Osteoblast (primary cell): ENCODE data around the gene CREB5. TPM values are rescaled to one million over a fixed set of nuclear protein-coding genes. Genes with fewer than 3 reads are reported as not detected.
A peak's percentile ranks its signal among the peaks of the same experiment; 100 is the strongest.

ENCODE experiments used
- DNase-seq: peaks from one replicate; pipeline ENCODE4 v3.0.0; 2011; ENCODE audit warnings: low spot score, mixed read lengths; ENCODE audit not compliant: insufficient read length; ENCODE audit errors: missing footprints
- H2AFZ ChIP-seq: 2 replicates; pipeline ENCODE4 v1.6.0; 2011; ENCODE audit warnings: mild to moderate bottlenecking, low read length
- H3K27ac ChIP-seq: 2 replicates; pipeline ENCODE4 v1.5.1; 2011; ENCODE audit warnings: mild to moderate bottlenecking, low read depth, low read length, moderate library complexity
- H3K27me3 ChIP-seq: 2 replicates; pipeline ENCODE4 v1.6.0; 2012; ENCODE audit warnings: mild to moderate bottlenecking, control low read depth, inconsistent platforms, low read length, moderate library complexity; ENCODE audit not compliant: insufficient read depth
- H3K36me3 ChIP-seq: 2 replicates; pipeline ENCODE4 v1.5.1; 2011; ENCODE audit warnings: mild to moderate bottlenecking, low read length, control low read depth, moderate library complexity; ENCODE audit not compliant: insufficient read depth
- H3K4me1 ChIP-seq: 2 replicates; pipeline ENCODE4 v1.5.1; 2011; ENCODE audit warnings: mild to moderate bottlenecking, low read length, control low read depth, moderate library complexity; ENCODE audit not compliant: insufficient read depth
- H3K4me2 ChIP-seq: 2 replicates; pipeline ENCODE4 v1.6.0; 2011; ENCODE audit warnings: mild to moderate bottlenecking, low read length; ENCODE audit not compliant: insufficient read depth
- H3K4me3 ChIP-seq: fragments of 200-600 bp; sonication (generic); 3 replicates; pipeline ENCODE4 v1.5.1; 2012; ENCODE audit warnings: mild to moderate bottlenecking, low read length, inconsistent platforms; ENCODE audit not compliant: insufficient read depth
- H3K79me2 ChIP-seq: 2 replicates; pipeline ENCODE4 v1.6.0; 2012; ENCODE audit warnings: mild to moderate bottlenecking, low read length, control low read depth, inconsistent platforms; ENCODE audit not compliant: insufficient read depth
- H3K9me3 ChIP-seq: 2 replicates; pipeline ENCODE4 v1.5.1; 2011; ENCODE audit warnings: low read depth, low read length, control low read depth
- H4K20me1 ChIP-seq: 2 replicates; pipeline ENCODE4 v1.6.0; 2012; ENCODE audit warnings: mild to moderate bottlenecking, low read length, control low read depth; ENCODE audit not compliant: insufficient read depth
- total RNA-seq: library from RNA; depleted of rRNA; stranded (reverse); fragments of >200 nt; gene quantifications from 2 replicates; pipeline ENCODE4 v1.2.3, GENCODE V29; 2012
- TF ChIP-seq, protein P1 (sequence below): IDR thresholded peaks from 2 replicates; pipeline ENCODE4 v1.5.1; 2011; ENCODE audit warnings: mild to moderate bottlenecking, low read depth, low read length, moderate library complexity; ENCODE audit errors: extremely low read depth

CREB5 gene
- total RNA-seq, 1 donor, result 5.1 TPM

DNA sequence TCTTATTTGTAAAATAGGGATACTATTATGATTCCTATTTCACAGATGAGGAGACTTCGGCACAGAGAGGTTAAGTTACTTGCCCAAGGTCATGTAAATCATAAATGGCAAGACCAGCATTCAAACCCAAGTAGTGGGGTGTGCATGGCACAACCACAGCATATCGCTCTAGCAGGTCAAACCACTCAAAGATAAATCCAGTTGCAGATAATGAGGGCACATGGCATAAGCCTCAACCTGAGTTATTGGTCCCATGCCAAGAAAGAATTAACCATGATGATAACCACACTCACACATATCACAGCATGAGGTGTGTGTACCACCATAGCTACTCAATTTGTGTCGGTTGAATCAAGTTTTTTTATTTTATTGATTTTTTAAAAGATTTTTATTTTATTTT, 180.5 kb downstream of the CREB5 start:
- H3K4me1 ChIP-seq, result peaks cover 7% of the 10 kb centered on the region
- no peak overlapping the region for H3K4me2 ChIP-seq
- DNase-seq, result no peak
- H3K9me3 ChIP-seq, result no peaks in the 10 kb centered on the region
- TF ChIP-seq, protein P1, sequence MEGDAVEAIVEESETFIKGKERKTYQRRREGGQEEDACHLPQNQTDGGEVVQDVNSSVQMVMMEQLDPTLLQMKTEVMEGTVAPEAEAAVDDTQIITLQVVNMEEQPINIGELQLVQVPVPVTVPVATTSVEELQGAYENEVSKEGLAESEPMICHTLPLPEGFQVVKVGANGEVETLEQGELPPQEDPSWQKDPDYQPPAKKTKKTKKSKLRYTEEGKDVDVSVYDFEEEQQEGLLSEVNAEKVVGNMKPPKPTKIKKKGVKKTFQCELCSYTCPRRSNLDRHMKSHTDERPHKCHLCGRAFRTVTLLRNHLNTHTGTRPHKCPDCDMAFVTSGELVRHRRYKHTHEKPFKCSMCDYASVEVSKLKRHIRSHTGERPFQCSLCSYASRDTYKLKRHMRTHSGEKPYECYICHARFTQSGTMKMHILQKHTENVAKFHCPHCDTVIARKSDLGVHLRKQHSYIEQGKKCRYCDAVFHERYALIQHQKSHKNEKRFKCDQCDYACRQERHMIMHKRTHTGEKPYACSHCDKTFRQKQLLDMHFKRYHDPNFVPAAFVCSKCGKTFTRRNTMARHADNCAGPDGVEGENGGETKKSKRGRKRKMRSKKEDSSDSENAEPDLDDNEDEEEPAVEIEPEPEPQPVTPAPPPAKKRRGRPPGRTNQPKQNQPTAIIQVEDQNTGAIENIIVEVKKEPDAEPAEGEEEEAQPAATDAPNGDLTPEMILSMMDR, result no peak
- H2AFZ ChIP-seq, result no peak overlapping the region
- H3K36me3 ChIP-seq, result no peaks in the 10 kb centered on the region
- no peaks in the 10 kb centered on the region for H4K20me1 ChIP-seq
- H3K27ac ChIP-seq, result no peak overlapping the region
- H3K79me2 ChIP-seq, result no peaks in the 10 kb centered on the region
- H3K4me3 ChIP-seq, result no peak overlapping the region
- H3K27me3 ChIP-seq, result no peaks in the 10 kb centered on the region

DNA sequence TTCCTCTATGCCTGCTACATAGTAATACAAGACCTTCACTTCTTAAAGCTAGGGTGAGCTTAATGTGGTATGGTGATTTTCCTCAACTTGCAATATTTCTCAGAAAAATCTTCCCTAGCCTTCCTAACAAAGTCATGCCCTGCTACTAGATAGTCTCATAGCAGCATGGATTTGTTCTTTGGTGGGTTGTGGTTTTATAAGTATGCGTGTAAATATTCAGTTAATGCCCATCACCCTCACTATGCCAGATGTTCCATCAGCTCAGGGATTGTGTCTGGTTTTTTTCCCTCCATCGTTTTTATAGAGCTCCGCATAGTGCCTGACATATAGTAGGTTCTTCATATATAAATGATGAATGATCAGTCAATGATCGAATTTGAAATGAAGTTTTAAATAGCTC, 182.8 kb downstream of the CREB5 start:
- no peak overlapping the region for H3K4me3 ChIP-seq
- no peak for DNase-seq
- no peak overlapping the region for H3K27ac ChIP-seq
- H2AFZ ChIP-seq, result no peak overlapping the region
- H3K79me2 ChIP-seq, result no peaks in the 10 kb centered on the region
- no peak overlapping the region for H3K4me2 ChIP-seq
- H3K9me3 ChIP-seq, result no peaks in the 10 kb centered on the region
- H3K36me3 ChIP-seq, result no peaks in the 10 kb centered on the region
- peaks cover 7% of the 10 kb centered on the region for H3K4me1 ChIP-seq
- TF ChIP-seq, protein P1, result no peak
- H3K27me3 ChIP-seq, result no peaks in the 10 kb centered on the region
- no peaks in the 10 kb centered on the region for H4K20me1 ChIP-seq

DNA sequence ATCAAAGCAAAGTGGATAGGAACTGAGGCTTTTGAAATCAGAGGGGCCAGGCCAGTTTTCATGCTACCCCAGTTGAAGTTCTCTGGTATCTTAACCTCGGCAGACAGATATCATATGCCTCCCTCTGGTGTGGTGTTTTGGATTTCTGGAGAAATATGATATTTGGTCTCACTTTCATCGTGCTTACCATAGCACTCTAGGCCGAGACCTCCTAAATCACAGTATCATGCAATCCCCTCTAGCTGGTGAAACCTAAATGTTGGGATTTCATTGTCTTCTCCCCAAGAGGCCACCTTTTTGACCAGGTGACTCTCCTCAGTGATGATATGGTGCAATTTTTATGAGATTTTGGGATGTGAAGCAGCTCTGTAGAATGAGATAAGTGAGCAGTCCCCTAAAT, 183.5 kb downstream of the CREB5 start:
- no peaks in the 10 kb centered on the region for H3K79me2 ChIP-seq
- no peak overlapping the region for H3K4me3 ChIP-seq
- no peaks in the 10 kb centered on the region for H3K9me3 ChIP-seq
- DNase-seq, result no peak
- TF ChIP-seq, protein P1, result no peak
- no peak overlapping the region for H3K4me2 ChIP-seq
- H3K4me1 ChIP-seq, result peaks cover 7% of the 10 kb centered on the region
- H3K27ac ChIP-seq, result peak overlapping the region; percentile 19
- no peaks in the 10 kb centered on the region for H3K36me3 ChIP-seq
- no peak overlapping the region for H2AFZ ChIP-seq
- H3K27me3 ChIP-seq, result no peaks in the 10 kb centered on the region
- no peaks in the 10 kb centered on the region for H4K20me1 ChIP-seq

DNA sequence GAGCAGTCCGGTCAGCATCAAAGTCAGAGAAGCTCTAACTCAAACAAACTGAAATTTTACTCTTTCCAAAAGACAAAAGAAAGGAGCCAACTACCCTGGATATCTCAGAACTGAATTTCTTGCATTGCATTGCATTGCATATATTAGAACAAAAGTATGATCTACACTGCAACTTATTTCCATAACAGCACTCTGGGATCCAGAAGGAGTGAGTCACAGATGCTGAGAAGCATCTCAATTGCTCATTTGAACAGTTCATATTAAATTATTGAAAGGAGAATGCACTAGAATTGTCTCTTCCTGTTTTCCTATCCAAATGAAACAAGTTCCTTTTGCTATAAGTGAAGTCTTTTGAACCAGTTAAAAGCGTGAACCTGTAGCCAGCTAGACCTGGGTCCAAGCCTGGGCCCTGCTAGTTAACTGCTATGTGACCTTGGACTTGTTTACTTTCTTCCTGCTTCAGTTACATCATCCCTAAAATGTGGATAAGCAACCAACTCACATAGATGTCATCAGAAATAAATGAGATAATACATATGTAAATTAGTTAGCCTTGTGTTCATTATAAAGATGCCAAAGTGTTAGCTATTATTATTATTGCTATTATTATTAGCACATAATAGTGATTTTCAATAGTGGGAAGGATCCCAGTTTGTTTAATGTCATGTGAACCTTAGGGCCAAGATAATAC, 184.1 kb downstream of the CREB5 start:
- TF ChIP-seq, protein P1, result no peak
- no peaks in the 10 kb centered on the region for H3K79me2 ChIP-seq
- no peak for DNase-seq
- H3K4me1 ChIP-seq, result peaks cover 7% of the 10 kb centered on the region
- no peaks in the 10 kb centered on the region for H3K36me3 ChIP-seq
- peak overlapping the region; percentile 19 for H3K27ac ChIP-seq
- no peaks in the 10 kb centered on the region for H3K27me3 ChIP-seq
- no peaks in the 10 kb centered on the region for H4K20me1 ChIP-seq
- no peak overlapping the region for H2AFZ ChIP-seq
- H3K9me3 ChIP-seq, result no peaks in the 10 kb centered on the region
- no peak overlapping the region for H3K4me3 ChIP-seq
- H3K4me2 ChIP-seq, result no peak overlapping the region
